Astrocyte (in vitro differentiated cells and primary cell): ENCODE data around the gene MAVS.

Experiments
- CTCF ChIP-seq: IDR thresholded peaks from 2 replicates; pipeline ENCODE4 v1.5.1; 2011; ENCODE audit warnings: low read depth, mild to moderate bottlenecking, inconsistent platforms, low read length, moderate library complexity; ENCODE audit not compliant: insufficient read depth
- EZH2 ChIP-seq: IDR thresholded peaks from 2 replicates; pipeline ENCODE4 v1.6.1; 2012; ENCODE audit warnings: mild to moderate bottlenecking, low read length, inconsistent platforms; ENCODE audit not compliant: insufficient read depth

GRCh38 chr20:3890398-3890751 is 43.7 kb downstream of the MAVS start:
- TF ChIP-seq CTCF (no peak), EZH2 (no peak)
